GM12878 (cell line): ENCODE results near the gene HHLA2. TPM values are rescaled to one million over a fixed set of nuclear protein-coding genes. Genes with fewer than 3 reads are reported as not detected.

ENCODE experiments used
- ASH2L ChIP-seq: fragments of 300-600, 200-600 bp; sonication (generic); IDR thresholded peaks from 2 replicates; pipeline ENCODE4 v1.6.1; 2017; ENCODE audit warnings: low read depth, mild to moderate bottlenecking, borderline replicate concordance
- ATF7 ChIP-seq: fragments of 450-650 bp; IDR thresholded peaks from 2 replicates; pipeline ENCODE4 v1.6.1; 2016; ENCODE audit warnings: low read depth, mild to moderate bottlenecking
- BCL11A ChIP-seq: IDR thresholded peaks from 2 replicates; pipeline ENCODE4 v1.6.1; 2011; ENCODE audit warnings: low read depth, low read length
- CBFB ChIP-seq: IDR thresholded peaks from 2 replicates; pipeline ENCODE4 v1.6.1; 2016; ENCODE audit warnings: antibody characterized with exemption, low read depth
- CBX5 ChIP-seq: sonication (generic); IDR thresholded peaks from 2 replicates; pipeline ENCODE4 v1.6.1; 2016; ENCODE audit warnings: low read depth, moderate library complexity, mild to moderate bottlenecking, inconsistent platforms
- CREM ChIP-seq: IDR thresholded peaks from 2 replicates; pipeline ENCODE4 v1.6.1; 2014; ENCODE audit warnings: antibody characterized with exemption, low read depth
- E4F1 ChIP-seq: fragments of 450-650 bp; IDR thresholded peaks from 2 replicates; pipeline ENCODE4 v1.6.1; 2018; ENCODE audit warnings: borderline replicate concordance, mild to moderate bottlenecking; ENCODE audit not compliant: partially characterized antibody
- EP300 ChIP-seq, 2 experiments: fragments of 150-350 bp in 1 of 2; IDR thresholded peaks; 2 replicates each; pipeline ENCODE4 v1.6.1; 2011 to 2012; ENCODE audit warnings: low read depth in 2 of 2, low read length in 2 of 2, borderline replicate concordance in 1 of 2, improper control_type of control experiment in 1 of 2, inconsistent platforms in 1 of 2; ENCODE audit not compliant: control insufficient read depth in 1 of 2
- ETV6 ChIP-seq, 2 experiments: fragments of 450-650 bp in 1 of 2; IDR thresholded peaks in 1 of 2; conservative IDR thresholded peaks in 1 of 2; 2 replicates each; pipeline ENCODE4 v1.6.1; 2014; ENCODE audit warnings: antibody characterized with exemption in 1 of 2, borderline replicate concordance in 1 of 2, low read depth in 1 of 2, mild to moderate bottlenecking in 1 of 2, moderate library complexity in 1 of 2
- IKZF1 ChIP-seq: fragments of 450-650 bp; conservative IDR thresholded peaks from 2 replicates; pipeline ENCODE4 v1.6.1; 2017; ENCODE audit warnings: antibody characterized with exemption, mild to moderate bottlenecking
- IKZF2 ChIP-seq, 2 experiments: fragments of 450-650 bp; IDR thresholded peaks; 2 replicates each; pipeline ENCODE4 v1.6.1; 2017; ENCODE audit warnings: mild to moderate bottlenecking in 2 of 2, moderate library complexity in 2 of 2
- IRF4 ChIP-seq: IDR thresholded peaks from 2 replicates; pipeline ENCODE4 v1.6.1; 2011; ENCODE audit warnings: low read depth, low read length
- KLF5 ChIP-seq: fragments of 450-650 bp; IDR thresholded peaks from 2 replicates; pipeline ENCODE4 v1.6.1; 2014; ENCODE audit warnings: mild to moderate bottlenecking; ENCODE audit not compliant: partially characterized antibody
- LARP7 ChIP-seq: fragments of 450-650 bp; IDR thresholded peaks from 2 replicates; pipeline ENCODE4 v1.6.1; 2017; ENCODE audit warnings: mild to moderate bottlenecking
- MEF2B ChIP-seq: fragments of 450-650 bp; IDR thresholded peaks from 2 replicates; pipeline ENCODE4 v1.6.1; 2018; ENCODE audit warnings: mild to moderate bottlenecking, moderate library complexity; ENCODE audit not compliant: partially characterized antibody, poor library complexity, severe bottlenecking
- NFIC ChIP-seq: IDR thresholded peaks from 2 replicates; pipeline ENCODE4 v1.6.1; 2012; ENCODE audit warnings: low read depth, mild to moderate bottlenecking, inconsistent platforms, low read length, moderate library complexity
- NFXL1 ChIP-seq: fragments of 450-650 bp; IDR thresholded peaks from 2 replicates; pipeline ENCODE4 v1.6.1; 2017; ENCODE audit warnings: antibody characterized with exemption, mild to moderate bottlenecking, borderline replicate concordance
- NFYB ChIP-seq: IDR thresholded peaks from 2 replicates; pipeline ENCODE4 v1.6.1; 2011; ENCODE audit warnings: low read depth, mild to moderate bottlenecking, low read length, improper control_type of control experiment, moderate library complexity; ENCODE audit not compliant: insufficient read depth
- POLR2AphosphoS5 ChIP-seq: IDR thresholded peaks from 2 replicates; pipeline ENCODE4 v1.6.1; 2011; ENCODE audit warnings: mild to moderate bottlenecking, low read length, inconsistent platforms
- POU2F2 ChIP-seq: IDR thresholded peaks from 3 replicates; pipeline ENCODE4 v1.6.1; 2011; ENCODE audit warnings: low read depth, mild to moderate bottlenecking, low read length, borderline replicate concordance
- SP1 ChIP-seq: IDR thresholded peaks from one replicate; pipeline ENCODE4 v1.6.1; 2011; ENCODE audit warnings: low read depth, low read length
- TCF12 ChIP-seq: IDR thresholded peaks from 2 replicates; pipeline ENCODE4 v1.6.1; 2011; ENCODE audit warnings: low read depth, mild to moderate bottlenecking, low read length
- ZNF207 ChIP-seq: fragments of 450-650 bp; IDR thresholded peaks from 2 replicates; pipeline ENCODE4 v1.6.1; 2014; ENCODE audit warnings: antibody characterized with exemption, mild to moderate bottlenecking, borderline replicate concordance
- ZNF24 ChIP-seq: fragments of 450-650 bp; IDR thresholded peaks from 2 replicates; pipeline ENCODE4 v1.6.1; 2017; ENCODE audit warnings: antibody characterized with exemption, mild to moderate bottlenecking
- ZNF384 ChIP-seq: IDR thresholded peaks from 2 replicates; pipeline ENCODE4 v1.6.1; 2012; ENCODE audit warnings: low read depth, mild to moderate bottlenecking, low read length, improper control_type of control experiment, borderline replicate concordance
- ZZZ3 ChIP-seq: IDR thresholded peaks from 2 replicates; pipeline ENCODE4 v1.6.1; 2011; ENCODE audit warnings: low read depth; ENCODE audit not compliant: control insufficient read depth, insufficient read length
- polyA plus RNA-seq, 11 experiments: library from polyadenylated mRNA; depleted of rRNA in 4 of 11; unstranded in 6 of 11; stranded (reverse) in 5 of 11; fragments of >200 nt; fragmentation: Nextera tagmentation in 4 of 11; fragmentation: Illumina TruSeq in 1 of 11; extraction: Ambion mirVana in 4 of 11; extraction: Trizol in 1 of 11; gene quantifications; 1 replicate in 1 of 11; 2 replicates in 10 of 11; pipeline versions ENCODE4 v1.2.1 to v1.2.3, GENCODE V29; 2011 to 2016; ENCODE audit warnings: inconsistent platforms in 2 of 11, missing spikeins in 2 of 11, low read depth in 1 of 11
- total RNA-seq, 4 experiments: library from RNA; depleted of rRNA in 3 of 4; stranded (reverse); fragments of >200 nt in 3 of 4; fragmentation: Illumina TruSeq in 1 of 4; extraction: Trizol in 1 of 4; gene quantifications; 2 replicates each; pipeline versions ENCODE4 v1.2.1 to v1.2.3, GENCODE V29; 2013 to 2021

HHLA2 gene
- total and polyA plus RNA-seq, 10 of the 15 experiments (the other 5 are each of a cell fraction or from before 2014, with no cell fraction given): 0.11 to 1.3 (median 0.28) TPM; not detected in 1

GRCh38 chr3:108388136-108389132, 92.1 kb downstream of the HHLA2 start (continued):
- TF ChIP-seq MEF2B (peak; percentile 55), BCL11A (peak; percentile 63; the same call in 1 of the 2 replicates), LARP7 (no peak), ATF7 (peak; percentile 47; the same call in 1 of the 2 replicates), EP300 (IDR thresholded peaks at IDR 0.05; ENCODE audit: borderline replicate concordance in 1 of 2, control insufficient read depth in 1 of 2, low read depth in 2 of 2, low read length in 2 of 2) (peak; percentile 38 to 48; a peak in 1 of 4 replicates), ZNF384 (no peak), E4F1 (no peak), POLR2AphosphoS5 (no peak), ZZZ3 (no peak), ASH2L (no peak), ETV6 (conservative IDR thresholded peaks at IDR 0.05 in 1 of 2, IDR thresholded peaks at IDR 0.05 in 1 of 2; ENCODE audit: borderline replicate concordance in 1 of 2, low read depth in 1 of 2) (peak in 1 of 2 experiments; percentile 20; a peak in 1 of 4 replicates), IKZF1 (peak; percentile 54), KLF5 (no peak), IKZF2 (IDR thresholded peaks at IDR 0.05) (peak; percentile 49 to 58; a peak in 3 of 4 replicates), CBFB (0 out of 2 replicates have a peak, but pooled peaks have one; percentile 27), ZNF207 (no peak), TCF12 (no peak), CREM (peak; percentile 33; the same call in 1 of the 2 replicates), NFYB (0 out of 2 replicates have a peak, but pooled peaks have one; percentile 54), NFXL1 (no peak), CBX5 (no peak), SP1 (no peak), ZNF24 (no peak), IRF4 (peak; percentile 51; the same call in 1 of the 2 replicates), NFIC (peak; percentile 83), POU2F2 (0 out of 3 replicates have a peak, but pooled peaks have one; percentile 19)
